ENCODE results near the gene BLNK. TPM values are rescaled to one million over a fixed set of nuclear protein-coding genes. Genes with fewer than 3 reads are reported as not detected.

BLNK gene
- total and polyA plus RNA-seq, 8 donors: 7.1 to 25.8 (median 12.7) TPM

DNA sequence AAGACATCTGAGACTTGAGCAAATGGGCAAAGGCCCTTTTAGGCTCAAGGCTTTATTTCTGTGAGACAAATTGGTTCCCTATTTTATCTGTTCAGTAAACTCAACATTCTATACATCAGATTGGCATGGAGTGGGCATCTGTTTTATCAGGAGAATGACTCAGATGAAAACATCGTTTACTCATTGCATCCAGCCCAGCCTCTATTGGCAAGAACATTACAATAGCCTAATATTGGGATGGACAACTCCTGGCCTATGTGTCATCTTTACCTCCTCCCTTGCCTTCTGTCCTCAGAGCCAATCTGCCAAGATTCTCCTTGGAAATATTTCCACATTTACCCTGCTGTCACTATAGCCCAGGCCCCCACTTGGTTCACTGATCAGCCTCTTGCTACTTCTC lies 5.5 kb upstream of the BLNK start:
- DNase-seq: no peak
- ATAC-seq: no peak
- Histone ChIP-seq H3K27me3 (no peaks in the 10 kb centered on the region), H3K9me3 (no peaks in the 10 kb centered on the region), H3K4me3 (no peak overlapping the region), H3K27ac (peak overlapping the region in 2 of 4 donors; percentile 60 to 72), H3K36me3 (no peaks in the 10 kb centered on the region), H3K4me1 (peaks cover 15 to 29% (median 20%) of the 10 kb centered on the region in 3 donors)
- FAIRE-seq: no peak
- intact Hi-C loops (cut with DNase I): no loop called here
- 55 to 67% methylated on average over 1 of the region's 1 CpG for WGBS, 2 donors
- TF ChIP-seq, protein P1, sequence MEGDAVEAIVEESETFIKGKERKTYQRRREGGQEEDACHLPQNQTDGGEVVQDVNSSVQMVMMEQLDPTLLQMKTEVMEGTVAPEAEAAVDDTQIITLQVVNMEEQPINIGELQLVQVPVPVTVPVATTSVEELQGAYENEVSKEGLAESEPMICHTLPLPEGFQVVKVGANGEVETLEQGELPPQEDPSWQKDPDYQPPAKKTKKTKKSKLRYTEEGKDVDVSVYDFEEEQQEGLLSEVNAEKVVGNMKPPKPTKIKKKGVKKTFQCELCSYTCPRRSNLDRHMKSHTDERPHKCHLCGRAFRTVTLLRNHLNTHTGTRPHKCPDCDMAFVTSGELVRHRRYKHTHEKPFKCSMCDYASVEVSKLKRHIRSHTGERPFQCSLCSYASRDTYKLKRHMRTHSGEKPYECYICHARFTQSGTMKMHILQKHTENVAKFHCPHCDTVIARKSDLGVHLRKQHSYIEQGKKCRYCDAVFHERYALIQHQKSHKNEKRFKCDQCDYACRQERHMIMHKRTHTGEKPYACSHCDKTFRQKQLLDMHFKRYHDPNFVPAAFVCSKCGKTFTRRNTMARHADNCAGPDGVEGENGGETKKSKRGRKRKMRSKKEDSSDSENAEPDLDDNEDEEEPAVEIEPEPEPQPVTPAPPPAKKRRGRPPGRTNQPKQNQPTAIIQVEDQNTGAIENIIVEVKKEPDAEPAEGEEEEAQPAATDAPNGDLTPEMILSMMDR (IDR thresholded peaks at IDR 0.05): no peak

DNA sequence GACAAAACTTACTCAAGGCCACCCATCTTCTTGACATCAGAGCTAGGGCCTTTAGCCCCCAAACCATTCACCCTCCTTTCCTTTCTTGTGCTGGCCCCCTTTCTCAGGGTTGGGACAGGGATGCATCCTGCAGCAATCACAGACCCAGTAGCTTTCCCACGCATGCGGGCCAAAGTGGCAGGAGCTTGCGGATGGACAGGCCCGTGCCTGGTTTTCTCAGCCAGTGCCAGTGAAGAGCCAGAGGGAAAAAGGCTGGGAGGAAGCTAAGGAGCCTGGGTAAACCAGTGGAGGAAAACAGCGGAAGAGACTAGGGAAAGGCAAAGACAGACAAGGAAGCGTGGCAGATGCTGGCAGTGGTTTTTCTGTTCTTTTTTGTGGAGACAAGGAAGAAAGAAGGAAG lies 5.1 kb upstream of the BLNK start:
- ATAC-seq (no peak), FAIRE-seq (no peak), DNase-seq (no peak)
- H3K4me3 ChIP-seq: no peak overlapping the region
- H3K9me3 ChIP-seq: no peaks in the 10 kb centered on the region
- H3K4me1 ChIP-seq: peaks cover 18 to 32% (median 22%) of the 10 kb centered on the region in 3 donors
- TF ChIP-seq, protein P1 (IDR thresholded peaks at IDR 0.05): no peak
- 90 to 95% methylated on average over 6 of the region's 6 CpGs for WGBS, 2 donors
- H3K36me3 ChIP-seq: no peaks in the 10 kb centered on the region
- peak overlapping the region in 3 of 4 donors; percentile 31 to 72 (median 60) for H3K27ac ChIP-seq
- no peaks in the 10 kb centered on the region for H3K27me3 ChIP-seq
- intact Hi-C loops (cut with DNase I): no loop called here

DNA sequence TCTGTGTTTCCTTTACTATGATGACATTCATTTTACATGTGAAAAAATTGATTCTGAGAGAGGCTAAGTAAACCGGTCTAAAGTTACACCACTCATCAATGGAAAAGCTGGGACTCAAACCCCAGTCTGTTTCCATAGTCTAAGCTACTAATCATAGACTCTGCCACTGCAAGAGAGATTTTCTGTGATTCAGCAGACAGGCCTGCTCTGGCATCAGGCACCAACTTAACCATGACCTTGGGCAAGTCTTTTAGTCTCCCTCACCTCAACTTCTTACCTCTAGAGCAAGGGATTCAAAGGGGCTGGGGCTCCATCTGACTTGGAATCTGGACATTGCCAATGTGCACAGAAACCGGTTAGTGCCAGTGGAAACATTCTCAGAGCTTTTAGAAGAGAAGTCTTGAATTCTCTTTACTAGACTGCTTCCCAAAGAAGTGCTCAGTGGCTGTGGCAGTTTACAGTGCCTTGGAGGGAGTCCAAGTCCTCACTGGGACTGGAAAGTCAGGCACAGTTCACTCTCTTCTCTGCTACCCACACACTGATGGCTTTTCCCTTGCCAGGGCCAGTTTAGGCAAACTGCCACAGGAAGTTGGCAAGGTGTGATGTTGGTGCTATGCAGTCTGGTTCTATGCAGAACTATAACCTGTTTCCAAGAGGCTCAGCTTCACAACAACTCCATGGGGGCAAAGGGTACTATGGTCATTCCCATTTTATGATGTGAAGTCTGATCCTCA lies 4.5 kb upstream of the BLNK start:
- Histone ChIP-seq H3K27me3 (no peaks in the 10 kb centered on the region), H3K4me3 (no peak overlapping the region), H3K4me1 (peaks cover 18 to 32% (median 22%) of the 10 kb centered on the region in 3 donors), H3K9me3 (no peaks in the 10 kb centered on the region), H3K36me3 (no peaks in the 10 kb centered on the region), H3K27ac (peak overlapping the region in 3 of 4 donors; percentile 31 to 72 (median 60))
- 40% methylated on average over 2 of the region's 2 CpGs for WGBS, 2 donors
- intact Hi-C loops (cut with DNase I): no loop called here
- ATAC-seq: peak in 3 of 4 donors; percentile 24 to 62 (median 56)
- DNase-seq: peak in 4 of 6 donors; percentile 62 to 80 (median 72)
- TF ChIP-seq, protein P1 (IDR thresholded peaks at IDR 0.05): no peak
- FAIRE-seq: no peak

DNA sequence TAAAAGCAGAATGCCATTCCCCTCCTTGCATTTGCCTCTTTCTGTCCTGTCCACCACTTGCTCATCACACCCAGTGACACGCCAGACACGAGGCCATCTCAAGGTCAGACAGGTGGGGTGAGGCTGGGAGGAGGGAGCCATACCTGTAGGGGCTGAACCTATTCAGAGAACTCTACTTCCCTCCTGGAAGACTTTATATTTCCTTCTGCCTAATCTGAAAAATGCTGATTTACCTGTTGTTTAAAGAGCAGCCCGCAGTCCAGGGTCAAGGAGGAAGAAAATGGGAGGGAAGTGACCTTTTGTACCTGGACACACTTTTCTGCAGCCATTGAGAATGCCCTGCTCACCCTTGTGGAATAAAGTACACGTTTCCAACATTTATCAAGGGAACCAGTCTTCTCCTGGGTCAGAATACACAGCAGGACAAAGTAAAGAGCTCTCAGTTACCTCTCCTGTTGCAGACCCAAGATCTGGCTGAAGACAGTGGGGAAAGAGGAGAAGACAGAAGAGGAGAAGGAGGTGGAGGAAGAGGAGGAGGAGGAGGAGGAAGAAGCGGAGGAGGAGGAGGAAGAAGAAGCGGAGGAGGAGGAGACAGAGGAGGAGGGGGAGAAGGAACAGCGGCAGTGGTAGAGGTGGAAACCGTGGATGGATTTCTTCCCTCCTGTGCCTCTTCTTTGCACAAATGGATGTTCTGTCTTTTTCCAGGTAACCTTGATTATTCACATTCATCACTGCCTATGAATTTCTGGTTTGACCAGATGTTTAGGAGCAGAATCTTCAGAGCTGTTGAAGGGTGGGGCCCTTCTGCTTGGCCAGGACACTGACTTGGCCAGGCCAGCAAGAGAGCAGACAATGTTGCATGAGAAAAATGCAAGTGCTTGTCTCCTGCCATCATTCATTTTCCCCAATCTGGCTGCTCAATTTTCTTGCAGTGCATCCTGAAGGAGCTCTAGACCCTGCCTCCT lies 1.2 kb upstream of the BLNK start:
- DNase-seq (no peak), ATAC-seq (peak in 2 of 4 donors; percentile 2), FAIRE-seq (no peak)
- no peaks in the 10 kb centered on the region for H3K36me3 ChIP-seq
- H3K4me1 ChIP-seq: peaks cover 32 to 40% (median 35%) of the 10 kb centered on the region in 3 donors
- peak overlapping the region in 1 of 4 donors; percentile 16 for H3K4me3 ChIP-seq
- H3K27ac ChIP-seq: peak overlapping the region; percentile 53 to 95 (median 76)
- no peaks in the 10 kb centered on the region for H3K9me3 ChIP-seq
- TF ChIP-seq, protein P1 (IDR thresholded peaks at IDR 0.05): no peak
- no peaks in the 10 kb centered on the region for H3K27me3 ChIP-seq
- WGBS, 2 donors: 49% methylated on average over 8 of the region's 8 CpGs
- intact Hi-C loops (cut with DNase I): no loop called here
